Measurements from ENCODE around the gene SCGB3A1. TPM values are rescaled to one million over a fixed set of nuclear protein-coding genes. Genes with fewer than 3 reads are reported as not detected.

SCGB3A1 gene
- total and polyA plus RNA-seq, 12 donors: 1.2 to 10.4 (median 1.6) TPM; not detected in 4

GRCh38 chr5:180620014-180620413 lies 28.7 kb upstream of the SCGB3A1 start:
- H3K9me3 ChIP-seq (replicated peaks in 1 of 3): no peaks in the 10 kb centered on the region
- H3K36me3 ChIP-seq (replicated peaks in 1 of 2): no peaks in the 10 kb centered on the region
- no peaks in the 10 kb centered on the region for H3K4me1 ChIP-seq (replicated peaks in 1 of 2)
- H3K4me3 ChIP-seq: no peak overlapping the region
- H3K27me3 ChIP-seq: peaks cover 8% of the 10 kb centered on the region
- WGBS, 4 donors: 89 to 97% (median 93%) methylated on average over 5 to 14 of the region's 14 CpGs
- no peak for TF ChIP-seq POLR2A (IDR thresholded peaks at IDR 0.05)
- TF ChIP-seq, protein P1, sequence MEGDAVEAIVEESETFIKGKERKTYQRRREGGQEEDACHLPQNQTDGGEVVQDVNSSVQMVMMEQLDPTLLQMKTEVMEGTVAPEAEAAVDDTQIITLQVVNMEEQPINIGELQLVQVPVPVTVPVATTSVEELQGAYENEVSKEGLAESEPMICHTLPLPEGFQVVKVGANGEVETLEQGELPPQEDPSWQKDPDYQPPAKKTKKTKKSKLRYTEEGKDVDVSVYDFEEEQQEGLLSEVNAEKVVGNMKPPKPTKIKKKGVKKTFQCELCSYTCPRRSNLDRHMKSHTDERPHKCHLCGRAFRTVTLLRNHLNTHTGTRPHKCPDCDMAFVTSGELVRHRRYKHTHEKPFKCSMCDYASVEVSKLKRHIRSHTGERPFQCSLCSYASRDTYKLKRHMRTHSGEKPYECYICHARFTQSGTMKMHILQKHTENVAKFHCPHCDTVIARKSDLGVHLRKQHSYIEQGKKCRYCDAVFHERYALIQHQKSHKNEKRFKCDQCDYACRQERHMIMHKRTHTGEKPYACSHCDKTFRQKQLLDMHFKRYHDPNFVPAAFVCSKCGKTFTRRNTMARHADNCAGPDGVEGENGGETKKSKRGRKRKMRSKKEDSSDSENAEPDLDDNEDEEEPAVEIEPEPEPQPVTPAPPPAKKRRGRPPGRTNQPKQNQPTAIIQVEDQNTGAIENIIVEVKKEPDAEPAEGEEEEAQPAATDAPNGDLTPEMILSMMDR (IDR thresholded peaks at IDR 0.05): no peak
- DNase-seq: no peak
- no peak overlapping the region for H3K27ac ChIP-seq
- intact Hi-C loops (cut with DNase I): no loop called here

GRCh38 chr5:180619563-180619915 lies 28.2 kb upstream of the SCGB3A1 start:
- Histone ChIP-seq H3K27me3 (peaks cover 8% of the 10 kb centered on the region), H3K9me3 (replicated peaks in 1 of 3) (no peaks in the 10 kb centered on the region), H3K4me1 (replicated peaks in 1 of 2) (no peaks in the 10 kb centered on the region), H3K27ac (no peak overlapping the region), H3K4me3 (no peak overlapping the region), H3K36me3 (replicated peaks in 1 of 2) (no peaks in the 10 kb centered on the region)
- DNase-seq: no peak
- TF ChIP-seq, protein P1 (IDR thresholded peaks at IDR 0.05): no peak
- TF ChIP-seq POLR2A (IDR thresholded peaks at IDR 0.05): no peak
- 74 to 85% (median 77%) methylated on average over 22 of the region's 22 CpGs for WGBS, 4 donors
- intact Hi-C loops (cut with DNase I): no loop called here

- WGBS, 4 donors: 14 to 40% (median 25%) methylated on average over 7 to 90 of the region's 90 CpGs
- Histone ChIP-seq H3K27me3 (peaks cover 8% of the 10 kb centered on the region), H3K4me3 (no peak overlapping the region), H3K27ac (no peak overlapping the region), H3K36me3 (replicated peaks in 1 of 2) (no peaks in the 10 kb centered on the region), H3K4me1 (replicated peaks in 1 of 2) (no peaks in the 10 kb centered on the region), H3K9me3 (replicated peaks in 1 of 3) (no peaks in the 10 kb centered on the region)
- no peak for DNase-seq
- TF ChIP-seq, protein P1 (IDR thresholded peaks at IDR 0.05): no peak
- TF ChIP-seq POLR2A (IDR thresholded peaks at IDR 0.05): no peak
- intact Hi-C loops (cut with DNase I): no loop called here
These were observed 27.7 kb upstream of the SCGB3A1 start for GRCh38 chr5:180618829-180619562.

GRCh38 chr5:180618487-180618828 lies 27.2 kb upstream of the SCGB3A1 start:
- Histone ChIP-seq H3K36me3 (replicated peaks in 1 of 2) (no peaks in the 10 kb centered on the region), H3K9me3 (replicated peaks in 1 of 3) (no peaks in the 10 kb centered on the region), H3K4me1 (replicated peaks in 1 of 2) (no peaks in the 10 kb centered on the region), H3K4me3 (no peak overlapping the region), H3K27ac (no peak overlapping the region), H3K27me3 (peaks cover 8% of the 10 kb centered on the region)
- no peak for DNase-seq
- TF ChIP-seq, protein P1 (IDR thresholded peaks at IDR 0.05): no peak
- no peak for TF ChIP-seq POLR2A (IDR thresholded peaks at IDR 0.05)
- WGBS, 4 donors: 17 to 50% (median 28%) methylated on average over 6 to 15 of the region's 15 CpGs
- intact Hi-C loops (cut with DNase I): no loop called here
